Measurements from ENCODE around the gene ATP5PD.

The ATP5PD gene

DNA sequence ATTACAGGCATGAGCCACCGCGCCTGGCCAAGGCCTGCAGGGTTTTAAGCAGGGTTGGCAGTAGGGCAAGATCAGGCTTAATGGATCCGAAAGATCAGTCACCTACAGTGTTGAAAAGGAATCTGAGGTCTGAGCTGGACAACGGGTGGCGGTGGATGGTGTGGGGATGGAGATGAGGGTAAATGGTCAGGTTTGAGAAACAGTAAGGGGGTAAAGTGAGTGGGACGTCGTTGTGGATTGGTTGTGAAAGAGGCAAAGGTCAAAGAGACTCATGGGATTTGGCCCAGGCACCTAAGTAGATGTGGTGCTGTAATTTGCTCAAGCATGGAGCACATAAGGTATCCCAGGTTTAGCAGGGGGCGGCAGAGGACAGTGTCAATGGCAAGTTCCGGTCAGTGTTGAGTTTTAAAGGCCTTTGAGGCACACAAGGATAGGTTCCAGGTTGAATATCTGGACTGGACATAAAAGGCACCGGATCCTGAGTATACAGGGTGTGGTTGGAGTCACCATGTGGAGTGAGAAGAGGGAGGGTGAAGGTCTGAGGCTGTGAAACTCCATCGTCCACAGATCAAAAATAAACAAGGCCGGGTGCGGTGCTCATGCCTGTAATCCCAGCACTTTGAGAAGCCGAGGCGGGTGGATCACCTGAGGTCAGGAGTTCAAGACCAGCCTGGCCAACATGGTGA is 39.9 kb upstream of the ATP5PD start:
- no peaks in the 10 kb centered on the region for H3K9me2 ChIP-seq (replicated peaks; ENCODE audit: insufficient read depth, low read length)
- no peaks in the 10 kb centered on the region for H3K27me3 ChIP-seq (replicated peaks; ENCODE audit: insufficient read depth, low read length)
- no peaks in the 10 kb centered on the region for H3K36me3 ChIP-seq (replicated peaks; ENCODE audit: insufficient read depth, low read length)
- no peak overlapping the region for H3K4me3 ChIP-seq (ENCODE audit: low read length)
- H3F3A ChIP-seq (ENCODE audit: insufficient read depth, low read length): no peaks in the 10 kb centered on the region; the same call in 1 of the 2 replicates
- TF ChIP-seq EZH2phosphoT487 (IDR thresholded peaks at IDR 0.05; ENCODE audit: low read length): no peak
- TF ChIP-seq, protein P1, sequence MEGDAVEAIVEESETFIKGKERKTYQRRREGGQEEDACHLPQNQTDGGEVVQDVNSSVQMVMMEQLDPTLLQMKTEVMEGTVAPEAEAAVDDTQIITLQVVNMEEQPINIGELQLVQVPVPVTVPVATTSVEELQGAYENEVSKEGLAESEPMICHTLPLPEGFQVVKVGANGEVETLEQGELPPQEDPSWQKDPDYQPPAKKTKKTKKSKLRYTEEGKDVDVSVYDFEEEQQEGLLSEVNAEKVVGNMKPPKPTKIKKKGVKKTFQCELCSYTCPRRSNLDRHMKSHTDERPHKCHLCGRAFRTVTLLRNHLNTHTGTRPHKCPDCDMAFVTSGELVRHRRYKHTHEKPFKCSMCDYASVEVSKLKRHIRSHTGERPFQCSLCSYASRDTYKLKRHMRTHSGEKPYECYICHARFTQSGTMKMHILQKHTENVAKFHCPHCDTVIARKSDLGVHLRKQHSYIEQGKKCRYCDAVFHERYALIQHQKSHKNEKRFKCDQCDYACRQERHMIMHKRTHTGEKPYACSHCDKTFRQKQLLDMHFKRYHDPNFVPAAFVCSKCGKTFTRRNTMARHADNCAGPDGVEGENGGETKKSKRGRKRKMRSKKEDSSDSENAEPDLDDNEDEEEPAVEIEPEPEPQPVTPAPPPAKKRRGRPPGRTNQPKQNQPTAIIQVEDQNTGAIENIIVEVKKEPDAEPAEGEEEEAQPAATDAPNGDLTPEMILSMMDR (IDR thresholded peaks at IDR 0.05; ENCODE audit: low read length): no peak
- no peak for TF ChIP-seq EZH2 (optimal IDR thresholded peaks at IDR 0.05; ENCODE audit: low read depth, low read length)
- H4K20me1 ChIP-seq (ENCODE audit: insufficient read depth, low read length): no peaks in the 10 kb centered on the region
- no peak overlapping the region for H3K9ac ChIP-seq (ENCODE audit: low read length)
- H3K79me2 ChIP-seq (ENCODE audit: low read length): no peaks in the 10 kb centered on the region
- no peaks in the 10 kb centered on the region for H3K9me3 ChIP-seq (replicated peaks; ENCODE audit: insufficient read depth, low read length)
- DNase-seq: no peak
- peaks cover 5% of the 10 kb centered on the region; the same call in 1 of the 2 replicates for H3K4me1 ChIP-seq (ENCODE audit: low read length)
- H3K4me2 ChIP-seq (ENCODE audit: low read depth, low read length): no peak overlapping the region
- no peak overlapping the region for H3K27ac ChIP-seq (ENCODE audit: low read length)
- H2AFZ ChIP-seq (ENCODE audit: low read length): no peak overlapping the region

DNA sequence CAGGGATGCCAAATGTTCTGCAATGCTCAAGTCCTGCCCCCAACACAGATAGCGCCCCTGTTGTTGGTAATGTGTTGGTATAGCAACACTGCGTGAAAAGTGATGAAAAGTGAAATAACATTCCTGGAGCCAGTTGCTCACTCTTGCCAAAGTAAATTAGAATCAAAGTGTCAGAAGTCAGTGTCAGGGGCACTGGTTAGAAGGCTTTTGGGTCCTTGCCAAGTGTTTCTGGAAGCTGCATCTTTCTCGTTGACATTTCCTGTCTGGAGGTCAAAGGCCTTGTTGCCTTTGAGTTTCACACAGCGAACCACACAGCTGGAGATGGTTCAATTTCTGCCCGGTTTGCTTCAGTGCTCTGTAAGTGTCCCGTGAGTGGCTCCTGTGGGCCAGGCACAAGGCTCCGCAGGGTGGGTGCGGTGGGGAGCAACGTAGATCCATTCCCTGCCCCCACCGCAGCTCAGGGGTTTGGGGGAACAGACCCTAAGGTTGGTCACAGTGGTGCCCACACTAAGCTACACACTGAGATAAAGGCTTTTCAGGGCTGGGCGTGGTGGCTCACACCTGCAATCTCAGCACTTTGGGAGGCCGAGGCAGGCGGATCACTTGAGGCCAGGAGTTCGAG is 37.4 kb upstream of the ATP5PD start:
- Histone ChIP-seq H3K27ac (ENCODE audit: low read length) (no peak overlapping the region), H4K20me1 (ENCODE audit: insufficient read depth, low read length) (no peaks in the 10 kb centered on the region), H3K79me2 (ENCODE audit: low read length) (no peaks in the 10 kb centered on the region), H3K4me1 (ENCODE audit: low read length) (peaks cover 5% of the 10 kb centered on the region; the same call in 1 of the 2 replicates), H3K4me2 (ENCODE audit: low read depth, low read length) (no peak overlapping the region), H3K9me3 (replicated peaks; ENCODE audit: insufficient read depth, low read length) (no peaks in the 10 kb centered on the region), H3K9ac (ENCODE audit: low read length) (no peak overlapping the region), H3F3A (ENCODE audit: insufficient read depth, low read length) (no peaks in the 10 kb centered on the region; the same call in 1 of the 2 replicates), H3K9me2 (replicated peaks; ENCODE audit: insufficient read depth, low read length) (no peaks in the 10 kb centered on the region), H2AFZ (ENCODE audit: low read length) (peak overlapping the region; percentile 48; the same call in 1 of the 2 replicates), H3K36me3 (replicated peaks; ENCODE audit: insufficient read depth, low read length) (no peaks in the 10 kb centered on the region), H3K27me3 (replicated peaks; ENCODE audit: insufficient read depth, low read length) (no peaks in the 10 kb centered on the region), H3K4me3 (ENCODE audit: low read length) (no peak overlapping the region)
- DNase-seq: peak; percentile 55
- no peak for TF ChIP-seq EZH2phosphoT487 (IDR thresholded peaks at IDR 0.05; ENCODE audit: low read length)
- TF ChIP-seq EZH2 (optimal IDR thresholded peaks at IDR 0.05; ENCODE audit: low read depth, low read length): no peak
- TF ChIP-seq, protein P1 (IDR thresholded peaks at IDR 0.05; ENCODE audit: low read length): no peak

DNA sequence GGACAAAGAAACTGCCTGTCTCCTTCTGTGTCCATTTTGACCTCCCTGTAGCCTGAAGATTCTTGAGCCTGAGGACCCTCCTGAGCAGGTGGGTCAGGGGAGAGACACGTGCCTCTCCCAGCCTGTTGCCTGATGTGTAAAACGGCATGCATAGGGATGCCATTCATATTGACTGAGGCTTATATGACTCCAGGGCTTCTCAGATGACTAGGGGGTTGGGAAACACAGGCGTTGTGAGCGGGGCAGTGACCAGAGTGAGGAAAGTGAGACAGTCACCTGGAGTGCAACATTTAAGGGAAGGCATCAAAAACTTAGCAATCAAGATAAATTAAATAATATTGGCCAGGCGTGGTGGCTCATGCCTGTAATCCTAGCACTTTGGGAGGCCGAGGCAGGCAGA is 35.9 kb upstream of the ATP5PD start:
- Histone ChIP-seq H4K20me1 (ENCODE audit: insufficient read depth, low read length) (no peaks in the 10 kb centered on the region), H3F3A (ENCODE audit: insufficient read depth, low read length) (no peaks in the 10 kb centered on the region; the same call in 1 of the 2 replicates), H3K27ac (ENCODE audit: low read length) (no peak overlapping the region), H3K4me3 (ENCODE audit: low read length) (no peak overlapping the region), H3K79me2 (ENCODE audit: low read length) (no peaks in the 10 kb centered on the region), H3K9me3 (replicated peaks; ENCODE audit: insufficient read depth, low read length) (no peaks in the 10 kb centered on the region), H3K9me2 (replicated peaks; ENCODE audit: insufficient read depth, low read length) (no peaks in the 10 kb centered on the region), H3K36me3 (replicated peaks; ENCODE audit: insufficient read depth, low read length) (no peaks in the 10 kb centered on the region), H3K27me3 (replicated peaks; ENCODE audit: insufficient read depth, low read length) (no peaks in the 10 kb centered on the region), H2AFZ (ENCODE audit: low read length) (no peak overlapping the region), H3K4me2 (ENCODE audit: low read depth, low read length) (no peak overlapping the region), H3K9ac (ENCODE audit: low read length) (no peak overlapping the region), H3K4me1 (ENCODE audit: low read length) (peaks cover 5% of the 10 kb centered on the region; the same call in 1 of the 2 replicates)
- no peak for DNase-seq
- TF ChIP-seq, protein P1 (IDR thresholded peaks at IDR 0.05; ENCODE audit: low read length): no peak
- no peak for TF ChIP-seq EZH2phosphoT487 (IDR thresholded peaks at IDR 0.05; ENCODE audit: low read length)
- TF ChIP-seq EZH2 (optimal IDR thresholded peaks at IDR 0.05; ENCODE audit: low read depth, low read length): no peak
